ENCODE results near the gene FGF4. TPM values are rescaled to one million over a fixed set of nuclear protein-coding genes. Genes with fewer than 3 reads are reported as not detected.

The FGF4 gene
- total RNA-seq, 2 donors from 2014 or later: not detected

GRCh38 chr11:69750108-69750850, 24.9 kb downstream of the FGF4 start:
- DNase-seq (ENCODE audit: low spot score in 2 of 2) (no peak), ATAC-seq (no peak)
- no peaks in the 10 kb centered on the region for H3K9me3 Mint-ChIP-seq
- H3K36me3 Mint-ChIP-seq: no peaks in the 10 kb centered on the region
- no peak overlapping the region for H3K27ac Mint-ChIP-seq

- no peaks in the 10 kb centered on the region for H3K9me3 Mint-ChIP-seq
- H3K36me3 Mint-ChIP-seq: no peaks in the 10 kb centered on the region
- H3K27ac Mint-ChIP-seq: no peak overlapping the region
- ATAC-seq (no peak), DNase-seq (ENCODE audit: low spot score in 2 of 2) (no peak)
Measured at GRCh38 chr11:69748637-69749036, 26.5 kb downstream of the FGF4 start.

GRCh38 chr11:69746752-69747742, 28.1 kb downstream of the FGF4 start:
- ATAC-seq (no peak), DNase-seq (ENCODE audit: low spot score in 2 of 2) (no peak)
- H3K36me3 Mint-ChIP-seq: no peaks in the 10 kb centered on the region
- no peaks in the 10 kb centered on the region for H3K9me3 Mint-ChIP-seq
- no peak overlapping the region for H3K27ac Mint-ChIP-seq

GRCh38 chr11:69746140-69746539, 29.0 kb downstream of the FGF4 start:
- H3K36me3 Mint-ChIP-seq: no peaks in the 10 kb centered on the region
- DNase-seq (ENCODE audit: low spot score in 2 of 2) (no peak), ATAC-seq (no peak)
- no peaks in the 10 kb centered on the region for H3K9me3 Mint-ChIP-seq
- no peak overlapping the region for H3K27ac Mint-ChIP-seq

- no peak for ATAC-seq
- Mint-ChIP-seq H3K27ac (no peak overlapping the region), H3K36me3 (no peaks in the 10 kb centered on the region), H3K9me3 (no peaks in the 10 kb centered on the region)
- no peak for DNase-seq (ENCODE audit: low spot score in 2 of 2)
Measured at GRCh38 chr11:69745201-69745600, 29.9 kb downstream of the FGF4 start.

GRCh38 chr11:69744435-69744834, 30.7 kb downstream of the FGF4 start:
- no peak overlapping the region for H3K27ac Mint-ChIP-seq
- peaks cover 0 to 4% of the 10 kb centered on the region in 2 donors for H3K36me3 Mint-ChIP-seq
- DNase-seq (ENCODE audit: low spot score in 2 of 2) (no peak), ATAC-seq (no peak)
- H3K9me3 Mint-ChIP-seq: peaks cover 1 to 2% of the 10 kb centered on the region in 2 donors

GRCh38 chr11:69734841-69735240, 40.3 kb downstream of the FGF4 start:
- peaks cover 12 to 13% of the 10 kb centered on the region in 2 donors for H3K9me3 Mint-ChIP-seq
- peaks cover 6 to 14% of the 10 kb centered on the region in 2 donors for H3K36me3 Mint-ChIP-seq
- no peak overlapping the region for H3K27ac Mint-ChIP-seq
- DNase-seq (ENCODE audit: low spot score in 2 of 2) (no peak), ATAC-seq (no peak)

GRCh38 chr11:69734367-69734766, 40.8 kb downstream of the FGF4 start:
- H3K27ac Mint-ChIP-seq: no peak overlapping the region
- H3K9me3 Mint-ChIP-seq: peaks cover 10 to 11% of the 10 kb centered on the region in 2 donors
- ATAC-seq (no peak), DNase-seq (ENCODE audit: low spot score in 2 of 2) (no peak)
- peaks cover 6 to 10% of the 10 kb centered on the region in 2 donors for H3K36me3 Mint-ChIP-seq

GRCh38 chr11:69732910-69733309, 42.2 kb downstream of the FGF4 start:
- H3K27ac Mint-ChIP-seq: no peak overlapping the region
- DNase-seq (ENCODE audit: low spot score in 2 of 2): no peak

GRCh38 chr11:69731110-69731509, 44.0 kb downstream of the FGF4 start:
- H3K9me3 Mint-ChIP-seq: peaks cover 5 to 9% of the 10 kb centered on the region in 2 donors
- ATAC-seq: no peak
- peaks cover 6 to 13% of the 10 kb centered on the region in 2 donors for H3K36me3 Mint-ChIP-seq
- no peak overlapping the region for H3K27ac Mint-ChIP-seq
- no peak for DNase-seq (ENCODE audit: low spot score in 2 of 2)

More at GRCh38 chr11:69732910-69733309, 42.2 kb downstream of the FGF4 start:
- H3K36me3 Mint-ChIP-seq: peaks cover 6 to 9% of the 10 kb centered on the region in 2 donors
- peaks cover 9 to 10% of the 10 kb centered on the region in 2 donors for H3K9me3 Mint-ChIP-seq
- ATAC-seq: no peak

GRCh38 chr11:69730500-69730899, 44.6 kb downstream of the FGF4 start:
- peaks cover 6 to 13% of the 10 kb centered on the region in 2 donors for H3K36me3 Mint-ChIP-seq
- peaks cover 5 to 9% of the 10 kb centered on the region in 2 donors for H3K9me3 Mint-ChIP-seq
- no peak overlapping the region for H3K27ac Mint-ChIP-seq
- ATAC-seq (no peak), DNase-seq (ENCODE audit: low spot score in 2 of 2) (no peak)

- DNase-seq (ENCODE audit: low spot score in 2 of 2) (no peak), ATAC-seq (no peak)
- H3K36me3 Mint-ChIP-seq: peaks cover 0 to 13% of the 10 kb centered on the region in 2 donors
Measured at GRCh38 chr11:69729252-69729651, 45.9 kb downstream of the FGF4 start.

GRCh38 chr11:69727266-69727665, 47.9 kb downstream of the FGF4 start:
- no peak for DNase-seq (ENCODE audit: low spot score in 2 of 2)
- ATAC-seq: no peak
- Mint-ChIP-seq H3K27ac (no peak overlapping the region), H3K9me3 (no peaks in the 10 kb centered on the region), H3K36me3 (peaks cover 0 to 4% of the 10 kb centered on the region in 2 donors)

More at GRCh38 chr11:69729252-69729651, 45.9 kb downstream of the FGF4 start:
- H3K9me3 Mint-ChIP-seq: peaks cover 5% of the 10 kb centered on the region in 2 donors
- H3K27ac Mint-ChIP-seq: no peak overlapping the region

- ATAC-seq (no peak), DNase-seq (ENCODE audit: low spot score in 2 of 2) (no peak)
- H3K27ac Mint-ChIP-seq: no peak overlapping the region
- peaks cover 0 to 4% of the 10 kb centered on the region in 2 donors for H3K36me3 Mint-ChIP-seq
- no peaks in the 10 kb centered on the region for H3K9me3 Mint-ChIP-seq
Measured at GRCh38 chr11:69726481-69726880, 48.7 kb downstream of the FGF4 start.

GRCh38 chr11:69726019-69726418, 49.1 kb downstream of the FGF4 start:
- Mint-ChIP-seq H3K27ac (no peak overlapping the region), H3K36me3 (peaks cover 0 to 4% of the 10 kb centered on the region in 2 donors), H3K9me3 (no peaks in the 10 kb centered on the region)
- no peak for ATAC-seq
- DNase-seq (ENCODE audit: low spot score in 2 of 2): no peak

GRCh38 chr11:69721745-69722144, 53.4 kb downstream of the FGF4 start:
- H3K9me3 Mint-ChIP-seq: no peaks in the 10 kb centered on the region
- H3K27ac Mint-ChIP-seq: no peak overlapping the region
- DNase-seq (ENCODE audit: low spot score in 2 of 2) (no peak), ATAC-seq (no peak)
- H3K36me3 Mint-ChIP-seq: no peaks in the 10 kb centered on the region

- ATAC-seq: no peak
- DNase-seq (ENCODE audit: low spot score in 2 of 2): no peak
- no peaks in the 10 kb centered on the region for H3K36me3 Mint-ChIP-seq
Measured at GRCh38 chr11:69721106-69721505, 54.0 kb downstream of the FGF4 start.

More at GRCh38 chr11:69721106-69721505, 54.0 kb downstream of the FGF4 start:
- H3K9me3 Mint-ChIP-seq: no peaks in the 10 kb centered on the region
- H3K27ac Mint-ChIP-seq: no peak overlapping the region

Data from activated naive CD4-positive, alpha-beta T cell treated with anti-CD3 and anti-CD28 coated beads, Interleukin-2, amount 50 U/mL, for 72 hours (primary cell).